Right renal cortex interstitium (tissue), 3 donors: ENCODE data around the gene HMGN1. TPM values are rescaled to one million over a fixed set of nuclear protein-coding genes. Genes with fewer than 3 reads are reported as not detected.
A peak's percentile ranks its signal among the peaks of the same experiment; 100 is the strongest.
"Not testable (repeated sequence)": the region's sequence is repeated elsewhere in the genome, so short reads cannot be mapped to it uniquely, and the experiment has no call there.

Experiments
- DNase-seq, 3 donors: peaks; one replicate each; pipeline ENCODE4 v3.0.0-alpha.2; 2013; ENCODE audit warnings: low read depth in 3 of 3, low spot score in 2 of 3
- polyA plus RNA-seq, 3 donors: library from polyadenylated mRNA; unstranded; fragments of 120-200 nt; gene quantifications; one replicate each; pipeline ENCODE4 v1.2.1, GENCODE V29; 2013; ENCODE audit not compliant: insufficient read length in 3 of 3

The HMGN1 gene
- polyA plus RNA-seq, result 100 to 1,000 TPM; 717 to 797 (median 766) TPM

GRCh38 chr21:39348355-39349210, at the start of gene HMGN1:
HMGN1 (minus strand) TSS chr21:39349088; CDS start chr21:39348917, 171 bp downstream.
- DNase-seq, result peak; percentile 52 to 85 (median 58)

GRCh38 chr21:39397646-39398385, 48.9 kb upstream of the HMGN1 start:
- DNase-seq, result no peak

DNA sequence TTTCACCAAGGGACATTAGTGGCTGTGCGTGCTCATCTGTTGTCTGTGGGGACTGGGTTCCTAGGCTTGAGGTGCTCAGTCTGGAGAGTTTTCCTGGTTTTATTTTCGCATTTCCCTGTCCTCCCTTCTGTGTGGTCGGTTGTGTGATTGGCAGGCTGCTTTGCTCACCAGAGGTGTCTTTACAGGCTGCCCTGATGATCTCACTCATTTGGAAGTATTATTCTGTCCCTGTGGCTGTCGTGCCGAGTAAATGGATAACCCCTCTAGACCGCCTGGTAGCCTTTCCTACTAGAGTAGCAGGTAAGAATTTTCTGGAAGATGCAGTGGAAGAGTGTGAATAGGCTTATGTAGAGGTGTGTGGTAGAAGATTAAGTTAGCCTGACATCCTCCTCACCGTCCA, 44.1 kb upstream of the HMGN1 start:
- no peak for DNase-seq

DNA sequence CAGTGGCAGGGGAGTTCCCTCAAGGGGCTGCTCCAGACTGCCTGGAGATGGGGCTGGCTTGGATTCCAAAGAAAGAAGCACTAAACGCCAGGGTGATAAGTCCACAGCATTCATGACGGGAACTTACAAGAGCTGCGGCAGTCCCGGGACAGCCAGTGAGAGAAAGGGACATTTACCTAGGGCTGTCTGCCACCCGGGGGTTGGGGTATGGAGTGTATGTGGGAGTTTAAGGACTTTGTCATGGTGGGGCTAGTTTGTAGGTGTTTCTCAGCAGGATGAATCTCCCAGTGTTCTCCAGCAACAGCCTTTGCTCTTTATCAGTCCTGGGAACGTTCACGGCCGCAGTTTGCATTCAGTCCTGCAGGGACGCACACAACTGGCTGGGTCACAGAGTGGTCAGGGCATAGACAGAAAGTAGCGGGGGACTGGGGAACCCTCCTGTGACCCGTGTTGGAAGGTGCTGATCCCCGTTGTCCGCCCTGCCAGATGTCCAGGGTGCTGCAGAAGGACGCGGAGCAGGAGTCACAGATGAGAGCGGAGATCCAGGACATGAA, 41.4 kb upstream of the HMGN1 start:
- DNase-seq, result no peak

GRCh38 chr21:39388811-39389155, 39.9 kb upstream of the HMGN1 start:
- no peak for DNase-seq

- peak in 1 of 3 donors; percentile 65 for DNase-seq
Measured at GRCh38 chr21:39388038-39388810, 39.3 kb upstream of the HMGN1 start.

DNA sequence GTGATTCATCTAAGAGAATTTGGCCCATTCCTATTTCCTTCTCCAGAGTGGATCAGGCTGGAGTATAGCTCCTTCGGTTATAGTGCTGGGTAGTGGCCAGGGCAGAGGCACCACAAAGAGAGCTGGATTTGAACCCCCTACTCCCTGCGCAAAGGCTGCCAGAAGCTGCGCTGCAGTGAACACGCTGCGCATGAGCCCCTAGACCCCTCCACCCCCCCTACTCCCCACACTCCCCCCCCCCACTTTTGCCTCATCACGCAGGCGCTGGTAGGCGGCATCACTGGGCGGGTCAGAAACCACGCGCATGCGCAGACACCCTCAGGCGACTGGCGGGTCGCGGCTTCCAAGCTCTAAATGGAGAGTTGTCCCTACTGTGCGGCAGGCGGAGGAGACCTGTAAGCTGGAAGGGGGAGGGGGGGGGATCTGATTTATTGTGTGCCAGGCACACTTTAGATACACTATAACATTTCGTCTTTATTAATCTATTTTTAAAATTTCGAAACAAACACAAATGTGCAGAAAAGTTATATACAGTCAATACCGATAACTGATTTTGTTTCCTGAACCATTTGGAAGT, 38.7 kb upstream of the HMGN1 start:
- peak in 1 of 3 donors; percentile 80 for DNase-seq

DNA sequence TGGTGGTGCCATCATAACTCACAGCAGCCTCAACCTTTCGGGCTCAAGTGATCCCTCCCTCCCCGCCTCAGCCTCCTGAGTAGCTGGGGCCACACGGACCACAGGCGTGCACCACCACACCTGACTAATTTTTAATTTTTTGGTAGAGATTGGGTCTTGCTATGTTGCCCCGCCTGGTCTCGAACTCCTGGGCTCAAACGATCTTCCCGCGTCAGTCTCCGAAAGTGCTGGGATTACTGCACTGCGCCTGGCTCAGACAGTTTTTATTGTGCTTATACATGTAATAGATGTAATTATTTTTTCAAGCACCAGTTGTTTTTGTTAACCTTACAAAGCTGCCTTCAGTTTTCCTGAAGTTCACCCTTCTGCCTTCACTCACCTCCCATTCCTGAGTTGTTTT, 38.0 kb upstream of the HMGN1 start:
- no peak for DNase-seq

DNA sequence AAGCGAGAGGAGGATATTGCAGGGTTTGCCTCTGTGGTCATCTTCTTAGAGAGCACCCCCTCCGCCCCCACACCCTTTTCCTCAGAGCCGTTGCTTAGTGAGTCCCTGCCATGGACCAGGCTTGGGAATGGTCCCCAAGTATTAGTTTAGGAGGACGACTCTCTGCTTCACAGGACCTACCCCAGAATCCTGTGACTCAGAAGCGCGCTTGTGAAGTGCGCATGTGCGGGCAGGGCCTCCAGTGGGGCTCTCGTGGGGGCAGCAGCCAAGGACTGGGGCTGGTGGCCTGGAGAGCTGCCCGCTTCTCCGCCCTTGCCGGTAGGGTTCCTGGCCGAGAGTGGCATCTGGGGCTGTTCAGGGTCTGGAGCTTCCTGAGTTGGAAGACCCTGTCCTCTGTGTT, 37.3 kb upstream of the HMGN1 start:
- no peak for DNase-seq

DNA sequence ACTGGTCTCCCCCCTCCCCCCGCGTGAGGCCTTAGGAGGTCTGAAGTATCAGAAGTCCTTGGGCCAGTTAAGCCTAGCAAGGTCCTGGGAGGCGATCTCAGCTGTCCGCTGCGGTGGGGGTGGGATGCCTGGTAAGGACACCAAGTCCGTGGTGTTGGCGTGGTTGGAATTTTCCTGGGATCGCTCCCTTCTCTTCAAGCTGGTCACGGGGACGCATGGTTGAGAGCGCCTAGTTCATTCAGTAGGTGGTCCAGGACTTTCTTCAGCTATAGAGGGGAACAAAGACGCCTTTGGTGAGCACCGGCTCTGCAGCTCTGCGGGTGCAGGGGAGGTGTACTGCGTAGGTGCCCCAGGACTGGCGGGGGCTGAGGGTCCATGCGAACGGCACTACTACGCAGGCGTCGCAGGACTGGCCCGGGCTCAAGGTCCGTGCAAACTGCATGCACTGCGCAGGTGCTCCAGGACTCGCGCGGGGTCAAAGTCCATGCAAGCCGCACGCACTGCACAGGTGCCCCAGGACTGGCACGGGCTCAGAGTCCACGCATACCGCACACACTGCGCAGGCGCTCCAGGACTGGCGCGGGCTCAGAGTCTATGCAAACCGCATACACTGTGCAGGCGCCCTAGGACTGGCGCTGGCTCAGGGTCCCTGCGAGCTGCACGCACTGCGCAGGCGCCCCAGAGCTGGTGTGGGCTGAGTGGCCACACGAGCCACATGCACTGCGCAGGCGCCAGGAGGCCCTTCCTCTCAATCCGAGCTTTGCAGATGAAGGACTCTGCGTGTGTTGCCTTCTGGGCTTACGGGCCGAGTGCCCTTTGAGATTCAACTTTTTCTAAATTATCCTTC, 36.6 kb upstream of the HMGN1 start:
- peak in 1 of 3 donors; percentile 68 for DNase-seq

- no peak for DNase-seq
Measured at GRCh38 chr21:39384674-39385298, 35.9 kb upstream of the HMGN1 start.

DNA sequence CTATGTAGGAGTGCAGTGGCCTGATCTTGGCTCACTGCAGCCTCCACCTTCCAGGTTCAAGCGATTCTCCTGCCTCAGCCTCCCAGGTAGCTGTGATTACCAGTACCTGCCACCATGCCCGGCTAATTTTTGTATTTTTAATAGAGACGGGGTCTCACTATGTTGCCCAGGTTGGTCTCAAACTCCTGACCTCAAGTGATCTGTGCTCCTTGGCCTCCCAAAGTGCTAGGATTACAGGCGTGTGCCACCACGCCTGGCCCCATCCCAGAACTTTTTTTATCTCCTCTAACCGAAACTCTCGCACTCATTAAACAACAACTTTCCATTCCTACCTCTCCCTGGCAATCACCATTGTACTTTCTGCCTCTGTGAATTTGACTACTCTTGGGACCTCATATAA, 33.2 kb upstream of the HMGN1 start:
- not testable (repeated sequence) for DNase-seq

- DNase-seq, result no peak
Measured at GRCh38 chr21:39381009-39381408, 32.1 kb upstream of the HMGN1 start.

- DNase-seq, result peak in 1 of 3 donors; percentile 88
Measured at GRCh38 chr21:39379986-39380891, 31.4 kb upstream of the HMGN1 start.

GRCh38 chr21:39377444-39378050, 28.7 kb upstream of the HMGN1 start:
- DNase-seq, result no peak

GRCh38 chr21:39375446-39375845, 26.6 kb upstream of the HMGN1 start:
- DNase-seq, result no peak

DNA sequence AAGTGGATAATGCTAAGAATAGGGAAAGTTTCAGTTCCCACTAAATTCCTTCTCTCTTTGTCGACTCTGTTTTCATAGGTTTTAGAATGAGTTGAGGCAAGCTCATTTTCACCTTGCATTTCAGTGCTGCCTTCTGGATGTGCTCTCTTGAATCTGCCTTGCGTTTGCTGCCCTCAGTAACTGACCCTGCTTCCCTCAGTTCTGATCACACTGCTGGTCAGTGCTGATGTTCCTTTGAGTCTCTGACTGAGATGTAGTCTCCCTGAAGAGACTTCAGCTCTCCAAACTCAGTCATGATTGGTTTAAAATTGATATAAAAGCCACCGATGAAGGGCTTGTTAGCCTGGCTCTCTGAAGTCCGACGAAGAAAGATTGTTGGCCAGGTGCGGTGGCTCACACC, 25.2 kb upstream of the HMGN1 start:
- DNase-seq, result no peak

GRCh38 chr21:39373634-39374033, 24.7 kb upstream of the HMGN1 start:
- no peak for DNase-seq
